IMR-90 (cell line): Measurements from ENCODE around the gene SERPINB5.

Source experiments
- CTCF ChIP-seq: conservative IDR thresholded peaks from 2 replicates; pipeline ENCODE4 v1.5.1; 2012; ENCODE audit warnings: mild to moderate bottlenecking, low read depth, low read length, improper control_type of control experiment
- POLR2A ChIP-seq: IDR thresholded peaks from 2 replicates; pipeline ENCODE4 v1.6.1; 2012; ENCODE audit warnings: mild to moderate bottlenecking, low read depth, low read length

- TF ChIP-seq CTCF (no peak), POLR2A (no peak)
Observed at GRCh38 chr18:63551769-63552168, 75.0 kb downstream of the SERPINB5 start.
